ENCODE results near the gene NOXO1.

DNA sequence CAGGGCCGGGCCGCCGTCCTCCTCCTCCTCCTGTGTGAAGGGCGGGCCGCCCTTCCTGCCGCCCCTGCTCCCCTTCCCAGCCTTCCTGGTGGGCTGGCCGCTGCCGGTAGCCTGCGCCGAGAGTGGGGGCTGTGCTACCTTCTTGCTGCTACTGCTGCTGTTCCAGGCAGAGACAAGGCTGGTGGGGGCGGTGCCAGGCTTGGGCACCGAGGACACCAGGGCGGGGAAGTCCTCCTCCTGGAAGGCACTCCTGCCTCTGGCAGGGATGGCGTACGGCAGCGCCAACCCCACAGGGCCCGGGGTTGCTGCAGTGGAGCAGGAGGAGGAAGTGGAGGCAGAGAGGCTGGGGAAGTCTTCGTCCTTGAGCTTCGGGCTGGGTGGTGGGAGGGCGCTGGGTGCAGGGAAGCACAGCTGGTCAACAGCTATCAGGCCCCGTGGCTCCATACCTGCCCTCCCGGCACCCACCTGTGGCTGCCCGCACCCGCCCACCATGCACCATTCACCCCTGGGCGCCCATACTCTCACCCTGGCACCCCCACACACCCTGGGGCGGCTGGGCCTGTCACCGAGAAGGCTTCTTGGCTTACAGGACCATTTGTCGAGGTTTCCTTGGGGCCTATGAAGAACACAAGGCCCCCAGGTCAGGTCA is 18.7 kb upstream of the NOXO1 start:
- TF ChIP-seq, protein P1, sequence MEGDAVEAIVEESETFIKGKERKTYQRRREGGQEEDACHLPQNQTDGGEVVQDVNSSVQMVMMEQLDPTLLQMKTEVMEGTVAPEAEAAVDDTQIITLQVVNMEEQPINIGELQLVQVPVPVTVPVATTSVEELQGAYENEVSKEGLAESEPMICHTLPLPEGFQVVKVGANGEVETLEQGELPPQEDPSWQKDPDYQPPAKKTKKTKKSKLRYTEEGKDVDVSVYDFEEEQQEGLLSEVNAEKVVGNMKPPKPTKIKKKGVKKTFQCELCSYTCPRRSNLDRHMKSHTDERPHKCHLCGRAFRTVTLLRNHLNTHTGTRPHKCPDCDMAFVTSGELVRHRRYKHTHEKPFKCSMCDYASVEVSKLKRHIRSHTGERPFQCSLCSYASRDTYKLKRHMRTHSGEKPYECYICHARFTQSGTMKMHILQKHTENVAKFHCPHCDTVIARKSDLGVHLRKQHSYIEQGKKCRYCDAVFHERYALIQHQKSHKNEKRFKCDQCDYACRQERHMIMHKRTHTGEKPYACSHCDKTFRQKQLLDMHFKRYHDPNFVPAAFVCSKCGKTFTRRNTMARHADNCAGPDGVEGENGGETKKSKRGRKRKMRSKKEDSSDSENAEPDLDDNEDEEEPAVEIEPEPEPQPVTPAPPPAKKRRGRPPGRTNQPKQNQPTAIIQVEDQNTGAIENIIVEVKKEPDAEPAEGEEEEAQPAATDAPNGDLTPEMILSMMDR (conservative IDR thresholded peaks at IDR 0.05; ENCODE audit: low read depth, low read length) = no peak
- no peak for TF ChIP-seq EZH2 (IDR thresholded peaks at IDR 0.05; ENCODE audit: borderline replicate concordance, low read depth, low read length, poor library complexity, severe bottlenecking)

Measured in A673 (cell line).